ENCODE results near the gene PHKA2.
A peak's percentile ranks its signal among the peaks of the same experiment; 100 is the strongest.

The PHKA2 gene

DNA sequence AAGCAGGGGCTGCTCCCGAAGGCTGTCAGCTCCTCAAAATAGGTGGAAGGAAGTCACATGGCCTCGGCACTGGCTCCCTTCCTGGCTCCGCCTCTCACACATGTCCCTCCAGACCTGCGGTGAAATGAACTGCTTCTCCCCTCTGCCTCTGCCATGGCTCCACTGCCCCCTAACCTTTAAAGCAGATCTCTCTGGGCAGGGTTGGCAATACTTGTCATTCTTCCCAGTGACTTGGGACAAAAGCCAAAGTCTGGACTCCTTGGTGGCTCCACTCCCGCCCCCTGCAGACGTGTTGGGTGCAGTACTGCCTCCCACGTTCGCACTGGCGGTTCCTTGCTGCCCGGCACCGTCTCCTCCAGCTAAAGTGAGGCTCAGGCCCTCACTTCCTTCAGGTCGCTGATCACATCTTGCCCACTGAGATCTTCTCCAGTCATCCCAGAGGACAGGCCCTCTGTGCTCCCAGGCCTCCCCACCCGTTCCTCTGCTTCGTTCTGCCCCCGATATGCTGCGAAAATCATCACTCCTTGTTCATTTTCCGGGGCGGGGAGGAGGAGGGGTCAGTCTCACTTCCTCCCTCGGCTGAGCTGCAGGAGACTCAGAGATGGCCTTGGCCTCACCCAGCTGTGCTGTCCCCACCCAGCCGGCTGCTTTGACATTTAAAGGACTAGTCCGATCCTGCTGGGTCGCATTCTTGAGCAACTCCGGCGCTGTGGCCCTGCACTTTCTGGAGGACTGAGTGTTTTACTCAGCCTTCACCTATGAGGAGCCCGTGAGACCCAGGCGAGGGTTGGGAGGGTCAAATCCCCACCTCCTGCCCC is 97.4 kb downstream of the PHKA2 start:
- Mint-ChIP-seq H3K27ac (peak overlapping the region; percentile 89), H3K36me3 (no peaks in the 10 kb centered on the region), H3K27me3 (no peaks in the 10 kb centered on the region), H3K4me3 (peak overlapping the region; percentile 95), H3K9me3 (peaks cover 3% of the 10 kb centered on the region), H3K4me1 (peaks cover 17% of the 10 kb centered on the region)
- DNase-seq (ENCODE audit: low spot score in 2 of 2) (peak; percentile 25 to 35), ATAC-seq (ENCODE audit: low read depth) (peak; percentile 84)

DNA sequence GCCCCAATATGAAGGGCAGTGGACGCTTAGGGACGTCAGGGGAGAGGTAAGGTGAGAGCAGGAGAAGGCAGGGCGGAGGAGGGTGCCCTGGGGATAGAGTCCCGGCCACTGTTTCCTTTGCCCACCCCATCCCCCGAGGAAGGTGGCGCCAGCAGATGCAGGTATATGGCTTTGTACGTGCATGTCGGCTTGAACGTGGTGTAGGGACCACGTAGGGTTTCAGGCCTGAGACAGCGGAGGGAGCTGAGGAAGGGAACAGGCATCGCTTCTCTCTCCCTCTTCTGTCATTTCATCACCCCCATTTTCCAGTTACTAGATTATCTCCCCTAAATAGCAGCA is 97.9 kb downstream of the PHKA2 start:
- ATAC-seq (ENCODE audit: low read depth) (peak; percentile 34), DNase-seq (ENCODE audit: low spot score in 2 of 2) (no peak)
- H3K27me3 Mint-ChIP-seq, result no peaks in the 10 kb centered on the region
- H3K36me3 Mint-ChIP-seq, result no peaks in the 10 kb centered on the region
- H3K4me3 Mint-ChIP-seq, result peak overlapping the region; percentile 95
- H3K9me3 Mint-ChIP-seq, result peaks cover 3% of the 10 kb centered on the region
- peak overlapping the region; percentile 89 for H3K27ac Mint-ChIP-seq
- peaks cover 17% of the 10 kb centered on the region for H3K4me1 Mint-ChIP-seq

- Mint-ChIP-seq H3K36me3 (no peaks in the 10 kb centered on the region), H3K4me1 (peaks cover 17% of the 10 kb centered on the region), H3K9me3 (peaks cover 3% of the 10 kb centered on the region), H3K4me3 (peak overlapping the region; percentile 95), H3K27ac (peak overlapping the region; percentile 89), H3K27me3 (no peaks in the 10 kb centered on the region)
- ATAC-seq (ENCODE audit: low read depth) (no peak), DNase-seq (ENCODE audit: low spot score in 2 of 2) (no peak)
Measured at GRCh38 chrX:18885328-18886004, 98.4 kb downstream of the PHKA2 start.

DNA sequence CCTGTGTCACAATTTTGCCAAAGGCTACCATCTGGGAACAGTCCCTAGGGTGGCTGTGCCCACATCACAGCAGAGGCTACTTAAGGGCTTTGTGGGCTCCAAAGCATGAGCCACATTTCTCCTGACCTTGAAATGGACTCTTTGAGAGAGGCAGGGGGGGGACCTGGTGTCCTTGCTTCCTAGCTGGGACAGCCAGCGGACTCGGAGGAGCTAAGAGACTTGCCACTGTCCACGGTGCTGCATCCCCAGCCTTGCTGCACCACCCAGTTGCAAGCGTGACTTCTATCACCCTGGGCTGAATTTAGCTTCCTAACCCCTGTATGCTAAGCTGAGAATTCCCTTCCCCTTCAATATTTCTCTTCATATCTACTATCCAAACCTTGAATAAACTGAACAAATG is 99.0 kb downstream of the PHKA2 start:
- peaks cover 3% of the 10 kb centered on the region for H3K9me3 Mint-ChIP-seq
- no peaks in the 10 kb centered on the region for H3K27me3 Mint-ChIP-seq
- no peak for DNase-seq (ENCODE audit: low spot score in 2 of 2)
- no peak overlapping the region for H3K27ac Mint-ChIP-seq
- ATAC-seq (ENCODE audit: low read depth), result no peak
- no peak overlapping the region for H3K4me3 Mint-ChIP-seq
- peaks cover 17% of the 10 kb centered on the region for H3K4me1 Mint-ChIP-seq
- no peaks in the 10 kb centered on the region for H3K36me3 Mint-ChIP-seq

GRCh38 chrX:18883961-18884765 is 99.8 kb downstream of the PHKA2 start:
- H3K27ac Mint-ChIP-seq, result no peak overlapping the region
- H3K4me3 Mint-ChIP-seq, result no peak overlapping the region
- H3K27me3 Mint-ChIP-seq, result no peaks in the 10 kb centered on the region
- peaks cover 17% of the 10 kb centered on the region for H3K4me1 Mint-ChIP-seq
- no peaks in the 10 kb centered on the region for H3K36me3 Mint-ChIP-seq
- no peak for ATAC-seq (ENCODE audit: low read depth)
- DNase-seq (ENCODE audit: low spot score in 2 of 2), result no peak
- peaks cover 3% of the 10 kb centered on the region for H3K9me3 Mint-ChIP-seq

DNA sequence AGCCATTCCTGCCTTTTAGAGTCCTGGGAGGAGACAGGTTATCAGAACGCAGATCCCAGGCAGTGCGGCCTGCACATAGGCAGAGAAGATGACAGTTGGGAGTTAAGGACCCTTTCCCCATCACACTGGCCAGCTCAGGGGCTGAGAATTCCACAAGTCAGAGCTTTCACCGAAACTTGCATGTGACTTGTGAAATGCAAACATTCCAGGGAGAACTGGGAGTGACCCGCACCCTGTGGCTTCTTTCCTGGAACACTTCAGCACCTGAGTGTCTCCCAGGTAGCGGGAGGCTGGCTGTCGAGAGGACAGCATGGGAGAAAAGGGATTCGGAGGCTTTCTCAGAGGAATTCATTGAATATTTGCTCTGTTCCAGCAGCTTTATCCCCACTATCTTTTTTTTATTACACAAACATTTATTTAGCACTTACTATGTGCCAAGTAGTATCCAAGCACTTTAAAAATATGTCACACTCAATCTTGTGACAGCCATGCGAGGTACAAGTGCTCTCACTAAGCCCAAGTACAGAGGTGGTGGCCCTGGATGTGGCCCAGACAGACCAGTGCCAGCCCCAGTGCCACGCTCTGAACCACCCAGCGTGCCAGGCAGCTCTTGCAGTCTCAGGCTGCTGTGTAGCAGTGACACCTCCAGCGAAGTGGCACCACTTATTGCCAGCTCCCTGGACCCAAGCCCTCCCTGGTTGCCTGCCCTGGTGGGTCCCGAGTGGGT is 100.5 kb downstream of the PHKA2 start:
- Mint-ChIP-seq H3K4me3 (no peak overlapping the region), H3K4me1 (peaks cover 17% of the 10 kb centered on the region), H3K36me3 (no peaks in the 10 kb centered on the region), H3K9me3 (peaks cover 3% of the 10 kb centered on the region), H3K27ac (no peak overlapping the region), H3K27me3 (peaks cover under 1% of the 10 kb centered on the region)
- DNase-seq (ENCODE audit: low spot score in 2 of 2) (no peak), ATAC-seq (ENCODE audit: low read depth) (no peak)

GRCh38 chrX:18879144-18879543 is 104.8 kb downstream of the PHKA2 start:
- peaks cover 3% of the 10 kb centered on the region for H3K9me3 Mint-ChIP-seq
- no peak overlapping the region for H3K4me3 Mint-ChIP-seq
- H3K36me3 Mint-ChIP-seq, result no peaks in the 10 kb centered on the region
- ATAC-seq (ENCODE audit: low read depth), result no peak
- H3K27me3 Mint-ChIP-seq, result peaks cover 3% of the 10 kb centered on the region
- no peak for DNase-seq (ENCODE audit: low spot score in 2 of 2)
- H3K27ac Mint-ChIP-seq, result no peak overlapping the region
- H3K4me1 Mint-ChIP-seq, result no peaks in the 10 kb centered on the region

DNA sequence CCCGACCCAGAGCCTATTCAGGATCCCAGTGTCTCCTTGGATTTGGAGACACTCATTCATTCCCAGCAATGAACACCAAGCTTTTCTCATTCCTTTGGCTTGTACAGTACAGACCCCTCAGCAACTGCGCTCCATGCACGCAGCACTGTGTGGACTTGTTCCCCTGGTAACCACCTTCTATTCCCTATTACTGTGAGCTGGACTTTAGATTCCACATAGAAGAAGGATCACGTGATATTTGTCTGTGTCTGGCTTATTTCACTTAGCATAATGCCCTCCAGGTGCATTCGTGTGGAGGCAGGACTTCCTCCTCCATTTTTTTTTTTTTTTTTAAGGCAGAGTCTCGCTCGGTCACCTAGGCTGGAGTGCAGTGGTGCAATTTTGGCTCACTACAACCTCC is 106.4 kb downstream of the PHKA2 start:
- Mint-ChIP-seq H3K4me3 (no peak overlapping the region), H3K36me3 (no peaks in the 10 kb centered on the region)

GRCh38 chrX:18875256-18875878 is 108.5 kb downstream of the PHKA2 start:
- Mint-ChIP-seq H3K4me1 (no peaks in the 10 kb centered on the region), H3K9me3 (no peaks in the 10 kb centered on the region), H3K36me3 (no peaks in the 10 kb centered on the region), H3K4me3 (no peak overlapping the region), H3K27me3 (peaks cover 3% of the 10 kb centered on the region), H3K27ac (no peak overlapping the region)
- DNase-seq (ENCODE audit: low spot score in 2 of 2), result no peak
- ATAC-seq (ENCODE audit: low read depth), result no peak

More for the DNA sequence above, 106.4 kb downstream of the PHKA2 start:
- ATAC-seq (ENCODE audit: low read depth) (no peak), DNase-seq (ENCODE audit: low spot score in 2 of 2) (no peak)
- peaks cover 3% of the 10 kb centered on the region for H3K27me3 Mint-ChIP-seq
- H3K9me3 Mint-ChIP-seq, result peaks cover 2% of the 10 kb centered on the region
- H3K27ac Mint-ChIP-seq, result no peak overlapping the region
- H3K4me1 Mint-ChIP-seq, result no peaks in the 10 kb centered on the region

DNA sequence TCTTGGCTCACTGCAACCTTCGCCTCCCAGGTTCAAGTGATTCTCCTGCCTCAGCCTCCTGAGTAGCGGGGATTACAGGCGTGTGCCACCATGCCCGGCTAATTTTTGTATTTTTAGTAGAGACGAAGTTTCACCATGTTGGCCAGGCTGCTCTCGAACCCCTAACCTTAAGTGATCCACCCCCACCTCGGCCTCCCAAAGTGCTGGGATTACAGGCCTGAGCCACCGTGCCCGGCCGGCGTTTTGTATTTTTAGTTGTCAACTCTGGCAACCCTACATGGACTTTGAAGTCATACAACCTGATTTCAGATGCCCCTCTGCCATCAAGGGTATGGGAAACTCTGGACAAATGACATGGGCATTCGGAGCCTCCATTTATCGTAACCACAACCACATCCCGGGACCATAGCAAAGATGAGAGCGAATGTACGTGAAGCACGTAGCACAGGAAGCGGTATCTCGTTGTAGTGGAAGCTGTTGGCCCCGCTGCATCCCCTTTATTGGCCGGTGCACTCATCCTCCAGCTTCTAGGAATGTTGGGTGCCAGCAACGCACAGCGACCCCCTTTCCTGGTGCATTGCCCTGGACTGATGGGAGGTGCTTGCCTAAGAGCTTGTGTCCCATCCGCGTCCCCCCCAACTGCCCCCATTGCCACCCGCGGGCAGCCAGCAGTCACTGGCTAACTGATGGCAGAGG is 109.2 kb downstream of the PHKA2 start:
- no peaks in the 10 kb centered on the region for H3K36me3 Mint-ChIP-seq
- DNase-seq (ENCODE audit: low spot score in 2 of 2) (no peak), ATAC-seq (ENCODE audit: low read depth) (no peak)
- peaks cover 3% of the 10 kb centered on the region for H3K27me3 Mint-ChIP-seq
- no peaks in the 10 kb centered on the region for H3K4me1 Mint-ChIP-seq
- peaks cover 2% of the 10 kb centered on the region for H3K9me3 Mint-ChIP-seq
- H3K4me3 Mint-ChIP-seq, result no peak overlapping the region
- no peak overlapping the region for H3K27ac Mint-ChIP-seq

GRCh38 chrX:18873836-18874235 is 110.1 kb downstream of the PHKA2 start:
- peaks cover 2% of the 10 kb centered on the region for H3K9me3 Mint-ChIP-seq
- no peak for ATAC-seq (ENCODE audit: low read depth)
- H3K36me3 Mint-ChIP-seq, result no peaks in the 10 kb centered on the region
- H3K4me3 Mint-ChIP-seq, result no peak overlapping the region
- H3K4me1 Mint-ChIP-seq, result no peaks in the 10 kb centered on the region
- DNase-seq (ENCODE audit: low spot score in 2 of 2), result no peak
- peaks cover 3% of the 10 kb centered on the region for H3K27me3 Mint-ChIP-seq
- H3K27ac Mint-ChIP-seq, result no peak overlapping the region

GRCh38 chrX:18873189-18873791 is 110.6 kb downstream of the PHKA2 start:
- Mint-ChIP-seq H3K27me3 (peaks cover 1% of the 10 kb centered on the region), H3K27ac (no peak overlapping the region), H3K4me3 (no peak overlapping the region), H3K4me1 (no peaks in the 10 kb centered on the region), H3K9me3 (peaks cover 2% of the 10 kb centered on the region), H3K36me3 (no peaks in the 10 kb centered on the region)
- no peak for DNase-seq (ENCODE audit: low spot score in 2 of 2)
- no peak for ATAC-seq (ENCODE audit: low read depth)

- Mint-ChIP-seq H3K27me3 (no peaks in the 10 kb centered on the region), H3K4me1 (no peaks in the 10 kb centered on the region), H3K27ac (no peak overlapping the region), H3K36me3 (no peaks in the 10 kb centered on the region), H3K4me3 (no peak overlapping the region), H3K9me3 (peaks cover 2% of the 10 kb centered on the region)
- ATAC-seq (ENCODE audit: low read depth) (no peak), DNase-seq (ENCODE audit: low spot score in 2 of 2) (no peak)
Measured at GRCh38 chrX:18872621-18873020, 111.3 kb downstream of the PHKA2 start.
